DND-41 (cell line): Measurements from ENCODE around the gene NAGPA.
A peak's percentile ranks its signal among the peaks of the same experiment; 100 is the strongest.

Source experiments
- ATAC-seq: fragments of 200-7000 bp; cut with Tn5 transposase; 3 replicates; pipeline ENCODE4 v1.9.1; 2021; ENCODE audit warnings: low read depth; ENCODE audit not compliant: insufficient read depth
- DNase-seq: peaks from one replicate; pipeline ENCODE4 v3.0.0-alpha.2; 2020
- H2AFZ ChIP-seq: 2 replicates; pipeline ENCODE4 v1.6.0; 2012; ENCODE audit warnings: low read depth, low read length
- H3K27ac ChIP-seq: 2 replicates; pipeline ENCODE4 v1.5.1; 2012; ENCODE audit warnings: low read length, inconsistent platforms
- H3K27me3 ChIP-seq: fragments of 200-600 bp; sonication (generic); 2 replicates; pipeline ENCODE4 v1.6.0; 2012; ENCODE audit warnings: low read length, mild to moderate bottlenecking, inconsistent platforms; ENCODE audit not compliant: insufficient read depth, poor library complexity
- H3K36me3 ChIP-seq: 2 replicates; pipeline ENCODE4 v1.5.1; 2012; ENCODE audit warnings: low read length, inconsistent platforms; ENCODE audit not compliant: insufficient read depth
- H3K4me1 ChIP-seq: 2 replicates; pipeline ENCODE4 v1.5.1; 2012; ENCODE audit warnings: mild to moderate bottlenecking, low read length; ENCODE audit not compliant: insufficient read depth
- H3K4me2 ChIP-seq: 2 replicates; pipeline ENCODE4 v1.6.0; 2012; ENCODE audit warnings: mild to moderate bottlenecking, moderate library complexity, low read length, inconsistent platforms; ENCODE audit not compliant: insufficient read depth
- H3K4me3 ChIP-seq, 2 experiments: fragments of 200-600 bp in 1 of 2; shearing (Covaris generic) in 1 of 2; 2 replicates each; pipeline ENCODE4 v1.5.1; 2012 to 2016; ENCODE audit warnings: inconsistent platforms in 2 of 2, low read length in 2 of 2, mild to moderate bottlenecking in 2 of 2, low read depth in 1 of 2, moderate library complexity in 1 of 2
- H3K79me2 ChIP-seq: 2 replicates; pipeline ENCODE4 v1.6.0; 2012; ENCODE audit warnings: low read length, inconsistent platforms; ENCODE audit not compliant: insufficient read depth
- H3K9ac ChIP-seq: 2 replicates; pipeline ENCODE4 v1.6.0; 2012; ENCODE audit warnings: low read depth, mild to moderate bottlenecking, inconsistent platforms, low read length, moderate library complexity
- H3K9me3 ChIP-seq: 2 replicates; pipeline ENCODE4 v1.5.1; 2012; ENCODE audit warnings: low read length, moderate library complexity, mild to moderate bottlenecking, inconsistent platforms; ENCODE audit not compliant: insufficient read depth, severe bottlenecking
- H4K20me1 ChIP-seq: 2 replicates; pipeline ENCODE4 v1.6.0; 2012; ENCODE audit warnings: low read length; ENCODE audit not compliant: insufficient read depth
- CTCF ChIP-seq: IDR thresholded peaks from 2 replicates; pipeline ENCODE4 v1.5.1; 2012; ENCODE audit warnings: borderline replicate concordance, low read length, moderate library complexity, mild to moderate bottlenecking; ENCODE audit not compliant: poor library complexity, severe bottlenecking; ENCODE audit errors: extremely low read depth
- EZH2 ChIP-seq: IDR thresholded peaks from 3 replicates; pipeline ENCODE4 v1.6.1; 2012; ENCODE audit warnings: borderline replicate concordance, low read depth, mild to moderate bottlenecking, moderate library complexity, low read length, inconsistent platforms; ENCODE audit not compliant: severe bottlenecking

The NAGPA gene

GRCh38 chr16:5059386-5060072 lies 25.8 kb upstream of the NAGPA start:
- Histone ChIP-seq H2AFZ (no peak overlapping the region), H3K4me1 (no peaks in the 10 kb centered on the region), H3K36me3 (no peaks in the 10 kb centered on the region), H3K9ac (no peak overlapping the region), H3K27me3 (peaks cover 3% of the 10 kb centered on the region), H3K4me3 (no peak overlapping the region), H4K20me1 (no peaks in the 10 kb centered on the region), H3K79me2 (no peaks in the 10 kb centered on the region), H3K4me2 (no peak overlapping the region), H3K9me3 (no peaks in the 10 kb centered on the region), H3K27ac (no peak overlapping the region)
- no peak for ATAC-seq
- no peak for TF ChIP-seq EZH2
- no peak for TF ChIP-seq CTCF
- no peak for DNase-seq

- H3K4me3 ChIP-seq = no peak overlapping the region
- H3K9me3 ChIP-seq = no peaks in the 10 kb centered on the region
- H3K4me2 ChIP-seq = no peak overlapping the region
- no peaks in the 10 kb centered on the region for H4K20me1 ChIP-seq
- H3K36me3 ChIP-seq = no peaks in the 10 kb centered on the region
- no peak overlapping the region for H3K9ac ChIP-seq
- no peak for TF ChIP-seq EZH2
- TF ChIP-seq CTCF = no peak
- H2AFZ ChIP-seq = no peak overlapping the region
- H3K79me2 ChIP-seq = no peaks in the 10 kb centered on the region
- no peaks in the 10 kb centered on the region for H3K27me3 ChIP-seq
- no peaks in the 10 kb centered on the region for H3K4me1 ChIP-seq
- no peak overlapping the region for H3K27ac ChIP-seq
- DNase-seq (no peak), ATAC-seq (no peak)
These were observed 24.7 kb upstream of the NAGPA start for GRCh38 chr16:5058476-5058875.

GRCh38 chr16:5056352-5056751 lies 22.6 kb upstream of the NAGPA start:
- Histone ChIP-seq H3K36me3 (no peaks in the 10 kb centered on the region), H3K4me2 (no peak overlapping the region), H3K27me3 (no peaks in the 10 kb centered on the region), H2AFZ (no peak overlapping the region), H4K20me1 (no peaks in the 10 kb centered on the region), H3K9ac (no peak overlapping the region), H3K79me2 (no peaks in the 10 kb centered on the region), H3K4me1 (no peaks in the 10 kb centered on the region), H3K9me3 (no peaks in the 10 kb centered on the region), H3K27ac (no peak overlapping the region), H3K4me3 (no peak overlapping the region)
- ATAC-seq (peak; percentile 76), DNase-seq (peak; percentile 43)
- peak; percentile 60 for TF ChIP-seq CTCF
- no peak for TF ChIP-seq EZH2
